NCI-H2196 (cell line): ENCODE measurements around the gene GPR132.
A peak's percentile ranks its signal among the peaks of the same experiment; 100 is the strongest.

ENCODE experiments used
- DNase-seq: peaks from one replicate; lab custom pipeline; 2025; ENCODE audit not compliant: unreplicated experiment; lab: John Stamatoyannopoulos, UW

Gene GPR132

GRCh38 chr14:105063056-105063455, 2.2 kb downstream of the GPR132 start:
- DNase-seq, result no peak

- no peak for DNase-seq
These were observed 3.2 kb downstream of the GPR132 start for GRCh38 chr14:105062048-105062433.

- DNase-seq, result no peak
These were observed 3.7 kb downstream of the GPR132 start for GRCh38 chr14:105061428-105062047.

GRCh38 chr14:105060751-105061427, 4.3 kb downstream of the GPR132 start:
- DNase-seq, result no peak

- DNase-seq, result no peak
These were observed 5.2 kb downstream of the GPR132 start for GRCh38 chr14:105059925-105060565.

- no peak for DNase-seq
These were observed 6.0 kb downstream of the GPR132 start for GRCh38 chr14:105059035-105059924.

- no peak for DNase-seq
These were observed 6.7 kb downstream of the GPR132 start for GRCh38 chr14:105058521-105059034.

GRCh38 chr14:105056303-105056831, 8.9 kb downstream of the GPR132 start:
- no peak for DNase-seq

GRCh38 chr14:105055736-105056302, 9.4 kb downstream of the GPR132 start:
- no peak for DNase-seq

- no peak for DNase-seq
These were observed 9.9 kb downstream of the GPR132 start for GRCh38 chr14:105055334-105055733.

- no peak for DNase-seq
These were observed 11.2 kb downstream of the GPR132 start for GRCh38 chr14:105053996-105054395.

- DNase-seq, result no peak
These were observed 11.8 kb downstream of the GPR132 start for GRCh38 chr14:105053421-105053820.

- DNase-seq, result no peak
These were observed 13.1 kb downstream of the GPR132 start for GRCh38 chr14:105052110-105052458.

GRCh38 chr14:105051182-105052109, 13.8 kb downstream of the GPR132 start:
- no peak for DNase-seq

- peak; percentile 66 for DNase-seq
These were observed 14.7 kb downstream of the GPR132 start for GRCh38 chr14:105050551-105050897.

- no peak for DNase-seq
These were observed 15.3 kb downstream of the GPR132 start for GRCh38 chr14:105049753-105050550.

GRCh38 chr14:105047283-105048016, 17.8 kb downstream of the GPR132 start:
- no peak for DNase-seq

- DNase-seq, result no peak
These were observed 18.3 kb downstream of the GPR132 start for GRCh38 chr14:105046891-105047282.
